TTC549 (cell line): ENCODE results near the gene CRTC1.
"Not testable (repeated sequence)": the region's sequence is repeated elsewhere in the genome, so short reads cannot be mapped to it uniquely, and the experiment has no call there.

Source experiments
- FAIRE-seq: peaks from 2 replicates; lab custom pipeline; 2012; peaks lifted over from hg19 to GRCh38; lab: Jason Lieb, UNC

CRTC1 gene

GRCh38 chr19:18704054-18704453 is 20.6 kb downstream of the CRTC1 start:
- no peak for FAIRE-seq

GRCh38 chr19:18704971-18705370 is 21.5 kb downstream of the CRTC1 start:
- FAIRE-seq = no peak

- no peak for FAIRE-seq
Observed at GRCh38 chr19:18708452-18709231, 25.2 kb downstream of the CRTC1 start.

GRCh38 chr19:18709546-18709945 is 26.1 kb downstream of the CRTC1 start:
- no peak for FAIRE-seq

- no peak for FAIRE-seq
Observed at GRCh38 chr19:18710186-18710585, 26.7 kb downstream of the CRTC1 start.

- no peak for FAIRE-seq
Observed at GRCh38 chr19:18710996-18711751, 27.7 kb downstream of the CRTC1 start.

- no peak for FAIRE-seq
Observed at GRCh38 chr19:18711893-18712292, 28.4 kb downstream of the CRTC1 start.

GRCh38 chr19:18712981-18713380 is 29.5 kb downstream of the CRTC1 start:
- no peak for FAIRE-seq

- FAIRE-seq = no peak
Observed at GRCh38 chr19:18713550-18714117, 30.2 kb downstream of the CRTC1 start.

GRCh38 chr19:18715416-18715815 is 31.9 kb downstream of the CRTC1 start:
- no peak for FAIRE-seq

- no peak for FAIRE-seq
Observed at GRCh38 chr19:18716857-18717256, 33.4 kb downstream of the CRTC1 start.

GRCh38 chr19:18717601-18718000 is 34.1 kb downstream of the CRTC1 start:
- FAIRE-seq = no peak

GRCh38 chr19:18718015-18718526 is 34.6 kb downstream of the CRTC1 start:
- no peak for FAIRE-seq

GRCh38 chr19:18718846-18719458 is 35.5 kb downstream of the CRTC1 start:
- FAIRE-seq = no peak

GRCh38 chr19:18719541-18719940 is 36.1 kb downstream of the CRTC1 start:
- FAIRE-seq = no peak

- no peak for FAIRE-seq
Observed at GRCh38 chr19:18723871-18724377, 40.4 kb downstream of the CRTC1 start.

GRCh38 chr19:18725841-18726770 is 42.6 kb downstream of the CRTC1 start:
- FAIRE-seq = no peak

- FAIRE-seq = no peak
Observed at GRCh38 chr19:18726846-18727245, 43.4 kb downstream of the CRTC1 start.

GRCh38 chr19:18727602-18728001 is 44.1 kb downstream of the CRTC1 start:
- not testable (repeated sequence) for FAIRE-seq

GRCh38 chr19:18729933-18730530 is 46.6 kb downstream of the CRTC1 start:
- no peak for FAIRE-seq
